ENCODE measurements around the gene POLR2M.

Gene POLR2M

DNA sequence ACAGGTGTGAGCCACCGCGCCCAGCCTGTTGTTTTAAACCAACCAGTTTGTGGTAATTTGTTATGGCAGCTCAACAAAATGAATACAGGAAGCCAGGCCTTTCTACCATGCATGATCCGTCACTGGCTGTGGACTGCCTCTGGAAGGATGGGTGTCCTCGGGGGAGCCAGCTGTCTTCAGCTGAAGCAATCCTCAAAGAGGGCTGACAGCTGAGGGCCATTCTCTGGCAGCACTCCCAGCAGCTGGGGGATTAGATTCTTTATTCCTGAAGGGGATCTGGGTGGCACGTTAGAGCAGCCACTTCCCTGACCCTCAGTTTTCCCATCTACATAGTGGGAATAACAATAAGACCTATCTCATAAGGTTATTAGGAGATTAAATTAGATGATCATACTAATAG, 24.4 kb downstream of the POLR2M start:
- ChIA-PET CTCF (interaction anchor here (1.1 kb wide), 1 partner anchor 130 kb away, joined by 5 read pairs; no protein-coding TSS in a partner anchor), POLR2A (ENCODE audit: low non-redundant PET) (no interaction called here)
- DNase-seq (ENCODE audit: low spot score), result no peak

DNA sequence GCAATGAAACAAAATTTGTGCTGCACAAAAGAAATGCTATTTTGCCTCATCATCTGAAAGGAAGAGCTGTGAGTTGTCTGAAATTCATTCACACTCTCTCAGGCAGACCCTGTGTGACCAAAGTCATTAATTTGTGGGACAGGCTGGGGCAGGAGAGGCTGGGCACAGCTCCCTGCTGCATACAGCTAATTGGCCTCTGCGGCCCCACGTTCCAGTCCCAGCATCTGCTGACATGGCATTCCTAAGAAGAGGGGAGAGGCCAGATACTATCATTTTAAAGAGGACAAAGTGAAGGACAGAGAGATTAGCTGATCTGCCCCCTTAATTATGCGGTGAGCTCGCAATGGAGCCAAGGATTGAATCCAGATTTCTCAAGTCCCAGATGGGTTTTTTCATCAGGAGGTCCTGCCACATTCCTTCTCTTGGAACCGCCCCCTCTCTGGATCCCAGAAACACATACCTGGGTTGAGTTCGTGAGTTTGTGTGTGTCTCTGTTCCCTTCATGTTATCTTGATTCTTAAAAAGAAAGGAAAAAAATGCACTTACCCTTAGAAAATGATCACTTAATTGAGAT, 25.1 kb downstream of the POLR2M start:
- TF ChIP-seq, protein P1, sequence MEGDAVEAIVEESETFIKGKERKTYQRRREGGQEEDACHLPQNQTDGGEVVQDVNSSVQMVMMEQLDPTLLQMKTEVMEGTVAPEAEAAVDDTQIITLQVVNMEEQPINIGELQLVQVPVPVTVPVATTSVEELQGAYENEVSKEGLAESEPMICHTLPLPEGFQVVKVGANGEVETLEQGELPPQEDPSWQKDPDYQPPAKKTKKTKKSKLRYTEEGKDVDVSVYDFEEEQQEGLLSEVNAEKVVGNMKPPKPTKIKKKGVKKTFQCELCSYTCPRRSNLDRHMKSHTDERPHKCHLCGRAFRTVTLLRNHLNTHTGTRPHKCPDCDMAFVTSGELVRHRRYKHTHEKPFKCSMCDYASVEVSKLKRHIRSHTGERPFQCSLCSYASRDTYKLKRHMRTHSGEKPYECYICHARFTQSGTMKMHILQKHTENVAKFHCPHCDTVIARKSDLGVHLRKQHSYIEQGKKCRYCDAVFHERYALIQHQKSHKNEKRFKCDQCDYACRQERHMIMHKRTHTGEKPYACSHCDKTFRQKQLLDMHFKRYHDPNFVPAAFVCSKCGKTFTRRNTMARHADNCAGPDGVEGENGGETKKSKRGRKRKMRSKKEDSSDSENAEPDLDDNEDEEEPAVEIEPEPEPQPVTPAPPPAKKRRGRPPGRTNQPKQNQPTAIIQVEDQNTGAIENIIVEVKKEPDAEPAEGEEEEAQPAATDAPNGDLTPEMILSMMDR (conservative IDR thresholded peaks at IDR 0.05; ENCODE audit: low read depth), result no peak
- ChIA-PET CTCF (interaction anchor here (0.6 to 1.1 kb wide), 5 partner anchors 13 to 1102 kb away, joined by 3 to 5 read pairs (median 3); no protein-coding TSS in a partner anchor), POLR2A (ENCODE audit: low non-redundant PET) (no interaction called here)
- DNase-seq (ENCODE audit: low spot score), result no peak
- peak overlapping the region; percentile 51 for H3K27ac ChIP-seq

More for the DNA sequence above, 24.4 kb downstream of the POLR2M start:
- TF ChIP-seq, protein P1 (conservative IDR thresholded peaks at IDR 0.05; ENCODE audit: low read depth), result no peak
- H3K27ac ChIP-seq, result no peak overlapping the region

DNA sequence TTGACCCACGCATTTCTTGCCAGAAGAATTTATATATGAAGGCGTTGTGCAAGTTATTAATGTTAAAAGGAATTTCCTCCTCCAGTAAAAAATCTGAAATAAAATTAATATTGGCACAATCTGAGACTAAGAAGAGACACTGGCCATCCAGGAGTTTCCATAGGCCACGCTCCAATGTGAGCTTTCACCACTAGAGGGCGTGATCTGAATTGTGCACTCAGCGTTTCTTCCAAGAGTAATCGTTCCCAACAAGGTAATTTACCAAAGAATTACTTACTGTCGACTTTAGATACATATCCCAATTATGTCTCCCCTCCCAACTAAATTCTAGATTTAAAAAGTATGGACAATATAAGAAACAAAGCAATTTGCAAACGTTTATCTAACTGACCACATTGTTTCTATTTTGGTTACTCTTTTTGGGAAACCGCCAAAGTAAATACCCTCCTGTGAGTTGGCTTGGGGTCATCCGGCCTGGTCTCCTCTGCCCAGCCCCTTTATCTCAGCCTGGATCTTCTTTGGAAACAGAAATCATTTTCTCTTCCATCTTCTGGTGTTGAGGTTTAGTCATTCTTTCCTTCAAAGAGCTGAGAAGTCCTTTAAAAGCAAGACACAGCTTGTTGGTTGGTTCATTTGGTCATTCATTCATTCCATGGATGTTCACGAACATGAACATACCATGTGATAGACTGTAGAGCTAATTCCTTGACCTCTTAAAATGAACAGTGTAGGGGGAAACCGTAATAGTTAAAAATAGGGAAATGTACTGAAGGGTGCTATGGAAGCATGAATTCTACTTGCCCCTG, 26.2 kb downstream of the POLR2M start:
- CTCF ChIA-PET, result interaction anchor here (0.5 to 1.4 kb wide), 20 partner anchors 11 to 802 kb away, joined by 3 to 7 read pairs (median 3); partner anchors contain the start of gene POLR2M
- TF ChIP-seq, protein P1 (conservative IDR thresholded peaks at IDR 0.05; ENCODE audit: low read depth), result peak; percentile 91
- DNase-seq (ENCODE audit: low spot score), result peak; percentile 47
- no peak overlapping the region for H3K27ac ChIP-seq
- POLR2A ChIA-PET (ENCODE audit: low non-redundant PET), result no interaction called here

DNA sequence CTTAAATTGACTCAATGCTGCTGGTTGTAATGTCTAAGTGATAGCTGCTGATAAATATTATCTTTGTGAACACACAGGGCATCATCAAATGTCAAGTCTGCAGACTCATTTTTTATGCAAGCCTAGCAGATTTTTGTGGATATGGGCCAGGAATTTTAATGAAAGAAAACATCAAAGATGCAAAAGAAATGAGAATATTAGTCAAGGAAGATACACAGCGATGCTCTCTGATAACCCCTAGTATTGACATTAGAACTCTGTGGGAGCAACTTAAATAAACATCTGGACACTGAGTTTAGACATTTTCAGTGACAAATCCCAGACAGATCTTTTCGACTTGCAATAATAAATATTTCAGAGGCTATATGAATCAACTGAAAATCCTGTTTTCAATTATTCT, 28.3 kb downstream of the POLR2M start:
- CTCF ChIA-PET, result no interaction called here
- DNase-seq (ENCODE audit: low spot score), result no peak
- TF ChIP-seq, protein P1 (conservative IDR thresholded peaks at IDR 0.05; ENCODE audit: low read depth), result no peak
- H3K27ac ChIP-seq, result no peak overlapping the region
- POLR2A ChIA-PET (ENCODE audit: low non-redundant PET), result no interaction called here

DNA sequence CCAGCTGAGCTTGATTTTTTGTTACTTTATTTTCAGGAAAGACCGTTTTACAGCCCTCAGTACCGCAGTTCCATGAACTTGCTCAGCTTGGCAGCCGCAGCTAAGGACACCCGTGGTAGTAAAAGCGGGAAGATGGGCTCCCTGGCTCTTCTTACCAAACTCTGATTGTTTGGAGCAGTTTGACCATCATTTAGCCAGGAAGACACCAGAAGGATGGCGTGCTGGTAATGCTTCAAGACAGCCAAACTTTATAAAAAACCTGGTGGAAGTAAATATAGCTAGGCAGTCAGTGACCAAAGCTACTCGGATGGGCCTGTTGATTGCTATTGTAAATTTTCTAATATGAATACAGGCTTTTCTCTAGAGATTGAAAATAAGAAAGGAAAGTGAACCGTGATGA, 28.9 kb downstream of the POLR2M start:
- TF ChIP-seq, protein P1 (conservative IDR thresholded peaks at IDR 0.05; ENCODE audit: low read depth), result no peak
- DNase-seq (ENCODE audit: low spot score), result no peak
- ChIA-PET CTCF (interaction anchor here (0.6 kb wide), 1 partner anchor 893 kb away, joined by 4 read pairs; no protein-coding TSS in a partner anchor), POLR2A (ENCODE audit: low non-redundant PET) (no interaction called here)
- H3K27ac ChIP-seq, result no peak overlapping the region

DNA sequence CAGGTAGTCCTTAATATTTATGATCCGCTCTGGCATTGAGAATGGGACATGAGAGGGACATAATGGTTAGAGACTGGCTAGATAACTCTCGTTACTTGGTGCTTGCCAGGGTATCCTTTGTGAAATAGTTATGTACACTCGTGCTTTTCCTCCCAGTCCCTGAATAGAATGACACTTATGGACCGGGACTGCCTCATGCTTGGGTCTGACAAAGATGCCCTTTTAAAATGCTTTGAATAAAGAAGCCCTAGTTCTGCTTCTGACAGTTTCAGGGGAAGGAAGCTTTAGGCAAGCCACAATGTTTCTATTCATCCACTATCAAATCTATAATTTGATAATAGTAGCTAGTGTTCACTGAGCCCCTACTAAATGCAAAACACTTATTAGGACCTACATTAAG, 29.4 kb downstream of the POLR2M start:
- no peak overlapping the region for H3K27ac ChIP-seq
- DNase-seq (ENCODE audit: low spot score), result no peak
- CTCF ChIA-PET, result interaction anchor here (0.6 to 0.7 kb wide), 2 partner anchors 222 to 894 kb away, joined by 3 to 4 read pairs; no protein-coding TSS in a partner anchor
- POLR2A ChIA-PET (ENCODE audit: low non-redundant PET), result no interaction called here
- TF ChIP-seq, protein P1 (conservative IDR thresholded peaks at IDR 0.05; ENCODE audit: low read depth), result no peak

Data from RWPE1 (cell line).